Inflammatory macrophage treated with lipopolysaccharide for 1 hour (primary cell): Measurements from ENCODE around the gene CCDC97.
"Not testable (repeated sequence)": the region's sequence is repeated elsewhere in the genome, so short reads cannot be mapped to it uniquely, and the experiment has no call there.

Experiments
- DNase-seq, 2 donors: peaks; one replicate each; pipeline ENCODE4 v3.0.0-alpha.2; 2020 to 2022

The CCDC97 gene

DNA sequence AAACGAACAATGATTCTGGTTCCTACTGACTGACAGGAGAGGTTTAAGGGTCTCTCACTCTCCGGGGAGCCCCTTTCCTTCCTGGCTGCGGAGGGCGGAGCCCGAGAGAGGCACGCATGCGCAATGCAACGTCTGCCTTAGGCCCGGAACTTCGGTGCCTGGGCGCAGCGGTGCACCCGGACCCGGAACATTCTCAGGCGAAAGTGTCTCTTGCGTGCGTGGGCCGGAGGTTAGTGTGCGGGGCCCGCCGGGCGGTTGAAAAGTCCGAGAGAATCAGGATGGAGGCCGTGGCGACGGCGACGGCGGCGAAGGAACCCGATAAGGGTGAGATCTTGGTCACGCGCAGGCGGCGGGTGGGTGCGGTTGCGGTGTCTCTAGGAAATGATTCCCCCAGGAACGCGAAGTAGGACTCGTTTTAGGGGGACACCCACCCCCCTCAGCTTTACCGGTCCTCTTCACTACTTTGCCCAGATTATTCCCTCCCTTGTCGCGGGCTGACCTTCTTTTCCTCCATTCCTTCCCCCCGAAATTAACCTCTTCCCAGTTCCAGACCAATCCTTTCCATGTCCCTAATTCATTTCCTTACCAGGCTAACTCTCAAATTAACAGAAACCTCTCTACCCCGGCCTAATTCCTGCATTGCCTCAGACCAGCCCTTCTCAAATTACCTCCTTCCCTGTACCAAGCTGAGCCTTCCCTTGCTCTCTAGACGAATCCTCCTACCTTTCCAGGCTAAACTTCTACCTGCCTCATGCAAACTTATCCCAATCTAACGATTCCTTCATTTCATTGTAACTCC lies at the start of gene CCDC97:
Gene CCDC97, plus strand, starts transcription at position 140 of the 799 bp plus-strand sequence. Its CDS starts 139 bp downstream, at position 279.
- peak; percentile 76 to 88 for DNase-seq

DNA sequence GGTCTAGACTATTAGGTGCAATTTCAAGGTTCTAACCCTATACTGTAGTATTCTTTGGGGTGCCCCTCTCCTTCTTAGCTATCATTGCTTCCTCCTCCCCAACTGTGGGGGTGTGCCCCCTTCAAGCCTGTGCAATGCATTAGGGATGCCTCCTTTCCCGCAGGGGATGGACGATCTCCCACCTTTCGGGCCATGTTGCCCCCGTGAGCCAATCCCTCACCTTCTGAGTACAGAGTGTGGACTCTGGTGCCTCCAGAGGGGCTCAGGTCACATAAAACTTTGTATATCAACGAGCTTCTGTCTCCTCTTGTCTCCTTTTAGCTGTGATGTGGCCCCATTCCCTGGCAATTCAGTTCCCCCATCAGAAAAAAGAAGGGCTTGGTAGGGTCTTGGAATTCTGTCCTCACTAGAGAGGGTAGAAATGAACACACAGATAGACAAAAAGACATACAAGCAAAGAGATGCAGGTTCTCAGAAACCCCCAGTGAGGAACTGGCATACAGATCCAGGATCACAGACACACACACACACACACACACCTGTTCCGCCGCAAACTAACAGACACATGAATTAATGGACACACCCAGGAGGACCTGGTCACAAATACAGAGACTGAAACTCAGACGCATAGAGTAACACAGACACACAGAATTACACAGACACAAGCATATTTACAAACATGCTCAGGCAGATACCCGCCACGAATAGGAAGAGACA lies 48.3 kb upstream of the CCDC97 start:
- DNase-seq: no peak

DNA sequence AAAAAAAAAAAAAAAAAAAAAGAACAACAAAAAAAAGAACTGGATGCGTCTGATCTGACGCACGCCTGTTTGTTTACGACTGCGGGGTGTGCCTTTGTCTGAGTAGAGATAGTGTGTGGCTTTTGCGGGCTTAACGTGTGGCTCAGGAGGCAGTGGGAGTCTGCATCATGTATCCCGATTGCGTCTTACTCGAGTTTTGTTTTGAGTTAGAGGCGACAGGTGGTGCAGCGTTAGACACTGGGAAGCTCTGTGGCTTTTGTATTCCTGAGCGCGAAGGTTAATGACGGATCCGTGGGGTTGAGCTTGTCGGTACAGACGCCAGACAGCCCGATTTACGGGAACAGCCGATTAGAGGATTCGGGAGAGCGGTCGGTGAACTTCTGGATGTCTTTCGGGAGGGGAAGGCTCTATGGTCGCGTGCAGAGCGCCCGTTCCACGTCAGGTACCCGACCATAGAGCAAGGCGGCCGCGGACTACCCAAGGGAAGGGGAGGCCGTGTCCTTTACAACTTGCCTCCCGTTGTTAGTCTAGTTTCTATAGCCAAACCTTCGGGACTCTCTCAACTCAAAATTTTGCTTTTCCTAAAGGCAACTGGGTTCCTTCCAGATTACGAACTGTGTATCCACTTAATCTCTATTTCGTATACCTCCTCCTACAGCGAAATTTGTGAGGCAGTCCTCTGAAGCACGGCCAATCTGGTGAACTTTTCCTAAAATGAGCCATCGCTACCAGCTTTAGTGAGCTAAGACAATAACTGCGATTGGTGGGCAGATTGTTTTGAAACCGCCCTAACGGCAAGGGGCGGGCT lies 46.7 kb upstream of the CCDC97 start:
- peak in 1 of 2 donors; percentile 23 for DNase-seq

DNA sequence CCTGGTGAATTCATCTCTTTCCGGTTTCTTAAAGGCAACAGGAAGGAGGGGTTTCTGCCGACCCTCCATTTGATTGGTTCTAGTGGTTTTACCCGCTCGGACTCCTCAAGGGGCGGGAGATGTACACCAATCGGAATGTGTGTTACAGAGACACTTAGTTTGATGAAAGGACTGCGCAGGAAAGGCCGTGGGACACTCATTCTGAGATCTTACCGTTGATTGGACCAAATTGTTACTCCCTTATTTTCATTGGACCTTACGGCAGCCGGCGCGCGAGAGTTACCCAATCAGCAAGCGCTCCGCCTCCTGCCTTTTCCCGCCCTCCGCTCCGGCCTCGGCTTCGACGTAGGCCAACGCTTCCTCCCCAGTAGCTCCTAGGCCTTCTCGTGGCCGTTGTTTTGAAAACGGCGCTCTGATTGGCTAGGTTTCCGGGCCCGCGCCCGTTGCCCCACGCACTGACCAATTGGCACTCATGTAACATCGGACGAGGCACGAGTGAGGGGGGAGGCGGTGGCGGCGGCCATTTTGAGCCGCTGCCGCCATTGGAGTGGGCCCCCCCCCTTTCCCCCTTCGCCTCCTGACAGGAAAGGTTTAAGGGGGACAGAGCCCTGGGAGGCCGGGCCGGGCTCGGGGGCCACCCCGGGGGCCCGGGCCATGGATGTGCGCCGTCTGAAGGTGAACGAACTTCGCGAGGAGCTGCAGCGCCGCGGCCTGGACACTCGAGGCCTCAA lies 46.0 kb upstream of the CCDC97 start, which contains the start of gene HNRNPUL1:
Gene HNRNPUL1, plus strand, starts transcription at position 523 of the 731 bp plus-strand sequence. Its CDS starts 132 bp downstream, at position 655.
- DNase-seq: peak; percentile 100

DNA sequence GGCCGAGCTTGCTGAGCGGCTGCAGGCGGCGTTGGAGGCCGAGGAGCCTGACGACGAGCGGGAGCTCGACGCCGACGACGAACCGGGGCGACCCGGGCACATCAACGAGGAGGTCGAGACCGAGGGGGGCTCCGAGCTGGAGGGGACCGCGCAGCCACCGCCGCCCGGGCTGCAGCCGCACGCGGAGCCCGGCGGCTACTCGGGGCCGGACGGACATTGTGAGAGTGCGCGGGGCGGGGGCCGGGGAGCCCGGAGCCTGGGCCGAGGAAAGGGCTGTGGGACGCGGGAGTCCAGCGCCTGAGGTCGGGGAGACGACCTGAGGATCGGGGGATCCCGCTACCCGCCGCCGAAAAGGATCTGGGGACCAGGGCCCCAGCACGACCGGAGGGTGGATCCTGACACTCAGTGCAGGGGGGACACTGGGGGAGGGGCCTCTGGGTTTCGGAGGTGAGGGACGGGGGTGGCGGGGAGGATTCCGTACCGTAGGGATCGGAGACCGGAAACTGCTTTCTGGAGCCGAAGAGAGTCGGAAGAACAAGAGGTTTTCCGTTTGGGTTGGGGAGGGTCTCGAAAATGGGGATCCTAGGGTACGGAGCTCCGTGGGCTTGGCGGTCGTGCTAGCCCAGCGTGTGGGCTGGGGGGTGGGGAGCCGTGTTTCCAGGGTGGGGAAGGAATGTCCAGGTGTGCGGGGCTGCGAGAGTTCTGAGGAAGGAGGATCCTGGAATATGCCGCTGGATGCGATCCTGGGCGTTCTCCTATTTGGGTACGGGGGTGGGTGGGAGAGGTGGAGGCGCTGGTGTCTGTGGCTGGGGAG lies 45.2 kb upstream of the CCDC97 start:
- DNase-seq: peak in 1 of 2 donors; percentile 5

DNA sequence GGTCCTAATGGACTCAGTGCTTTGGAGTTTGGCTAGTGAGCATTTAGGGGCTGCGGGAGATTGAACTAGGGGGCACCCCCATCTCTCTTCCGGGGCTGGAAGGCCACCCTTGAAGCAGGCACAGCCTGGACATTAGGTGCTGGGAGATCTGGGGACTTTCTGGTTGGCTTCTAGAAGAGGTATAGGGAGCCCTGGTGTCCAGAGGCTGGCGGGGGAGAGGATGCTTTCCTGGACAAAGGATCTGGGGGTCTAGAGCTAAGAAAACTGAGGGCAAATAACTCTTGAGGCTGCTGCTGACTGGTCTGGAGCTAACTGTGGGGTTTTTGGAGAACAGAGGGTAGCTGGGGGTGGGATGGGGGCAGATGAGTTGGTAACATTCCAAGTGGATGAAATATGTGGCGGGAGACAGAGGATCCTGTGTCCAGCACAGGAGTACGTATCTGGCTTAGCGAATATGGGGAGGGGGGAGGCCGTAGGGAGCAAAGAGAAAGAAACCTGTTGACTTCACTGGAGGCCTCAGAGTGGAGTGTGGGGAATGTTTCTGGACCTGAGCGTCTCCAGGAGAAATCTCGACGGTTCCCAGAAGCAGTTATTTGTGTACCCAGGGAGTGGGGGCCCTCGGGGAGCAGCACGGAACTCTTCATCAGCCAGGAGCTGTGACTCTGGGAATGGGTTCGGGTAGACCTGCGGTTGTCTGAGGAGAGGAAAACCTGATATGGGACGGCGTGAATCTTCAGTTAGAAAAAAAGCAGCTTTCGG lies 44.4 kb upstream of the CCDC97 start:
- DNase-seq: no peak

DNA sequence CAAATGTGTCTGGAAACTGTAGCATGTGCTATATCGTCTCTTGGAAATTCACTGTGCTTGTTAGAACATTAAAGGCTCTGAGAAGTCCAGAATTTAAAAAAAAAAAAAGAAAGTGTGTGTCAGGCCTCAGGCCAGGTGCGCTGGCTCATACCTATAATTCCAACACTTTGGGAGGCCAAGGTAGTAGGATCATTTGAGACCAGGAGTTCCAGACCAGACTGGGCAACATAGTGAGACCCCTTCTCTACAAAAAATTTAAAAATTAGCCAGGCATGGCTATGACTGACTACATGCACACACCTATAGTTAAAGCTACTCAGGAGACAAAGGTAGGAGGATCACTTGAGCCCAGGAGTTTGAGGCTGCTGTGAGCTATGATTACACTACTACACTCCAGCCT lies 40.9 kb upstream of the CCDC97 start:
- no peak for DNase-seq

DNA sequence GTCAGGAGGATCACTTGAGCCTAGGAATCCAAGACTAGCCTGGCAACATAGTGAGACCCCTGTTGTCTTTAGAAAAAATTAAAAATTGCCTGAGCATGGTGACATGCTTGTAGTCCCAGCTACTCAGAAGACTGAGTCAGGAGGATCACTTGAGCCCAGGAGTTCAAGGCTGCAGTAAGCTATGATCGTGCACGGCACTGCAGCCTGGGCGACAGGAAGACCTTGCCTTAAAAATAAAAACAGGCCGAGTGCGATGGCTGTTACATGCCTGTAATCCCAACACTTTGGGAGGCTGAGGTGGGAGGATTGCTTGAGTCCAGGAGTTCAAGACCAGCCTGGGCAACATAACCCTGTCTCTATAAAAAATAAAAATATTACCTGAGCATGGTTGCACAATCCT lies 40.4 kb upstream of the CCDC97 start:
- no peak for DNase-seq

DNA sequence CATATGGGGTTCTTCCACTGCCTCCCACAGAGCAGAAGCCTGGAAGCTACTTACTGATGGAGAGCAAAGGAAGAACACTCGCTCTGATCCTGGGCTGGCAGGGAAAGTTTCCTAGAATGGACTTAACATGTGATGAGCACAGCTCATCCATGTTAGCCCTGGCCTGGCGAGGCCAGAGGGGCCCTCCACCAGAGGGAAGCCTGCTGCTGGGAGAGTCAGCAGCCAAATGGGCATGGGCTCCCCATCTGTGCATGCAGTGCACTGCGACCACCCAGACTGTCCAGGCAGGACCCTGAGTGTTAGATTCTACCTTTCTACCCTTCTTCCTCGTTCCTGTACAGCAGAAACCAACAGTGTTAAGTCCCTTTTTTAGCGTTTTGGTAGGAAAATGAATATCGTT lies 36.9 kb upstream of the CCDC97 start:
- DNase-seq: no peak

DNA sequence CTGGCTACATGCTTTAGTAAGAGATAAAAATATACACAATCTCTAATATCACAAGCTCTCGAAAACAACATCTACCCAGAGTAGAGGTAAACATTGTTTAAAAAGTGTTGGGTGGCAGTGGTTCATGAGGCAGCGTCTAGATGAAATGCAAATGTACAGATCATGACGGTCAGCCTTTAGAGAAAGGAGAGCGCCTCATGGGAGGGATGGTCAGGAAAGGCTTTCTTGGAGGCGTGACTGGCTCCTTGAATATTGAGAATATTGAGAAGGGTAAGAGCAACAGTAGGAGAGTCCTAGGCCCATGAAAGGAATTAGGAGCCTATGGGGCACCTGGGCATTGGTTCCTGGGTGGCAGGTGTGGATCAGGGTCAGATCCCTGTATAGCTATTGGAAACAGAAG lies 35.2 kb upstream of the CCDC97 start:
- DNase-seq: no peak

DNA sequence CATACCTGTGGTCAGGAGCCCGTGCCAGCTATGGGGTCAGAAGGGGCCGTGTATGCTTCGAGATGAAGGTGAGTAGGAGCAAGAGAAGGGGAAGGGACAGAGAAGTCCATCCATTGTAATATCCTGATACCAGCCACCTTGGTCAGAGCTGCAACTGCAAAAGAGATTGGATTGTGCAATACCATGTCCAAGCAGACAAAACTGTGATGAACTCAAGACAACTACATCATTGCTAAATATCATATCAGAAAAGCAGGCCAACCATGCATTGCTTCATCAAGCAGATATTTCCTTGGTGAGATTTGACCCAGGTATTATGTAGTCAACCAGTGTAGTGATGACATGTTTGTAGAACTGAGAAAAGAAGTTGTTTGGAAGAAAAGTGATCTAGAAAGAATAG lies 33.7 kb upstream of the CCDC97 start:
- no peak for DNase-seq

DNA sequence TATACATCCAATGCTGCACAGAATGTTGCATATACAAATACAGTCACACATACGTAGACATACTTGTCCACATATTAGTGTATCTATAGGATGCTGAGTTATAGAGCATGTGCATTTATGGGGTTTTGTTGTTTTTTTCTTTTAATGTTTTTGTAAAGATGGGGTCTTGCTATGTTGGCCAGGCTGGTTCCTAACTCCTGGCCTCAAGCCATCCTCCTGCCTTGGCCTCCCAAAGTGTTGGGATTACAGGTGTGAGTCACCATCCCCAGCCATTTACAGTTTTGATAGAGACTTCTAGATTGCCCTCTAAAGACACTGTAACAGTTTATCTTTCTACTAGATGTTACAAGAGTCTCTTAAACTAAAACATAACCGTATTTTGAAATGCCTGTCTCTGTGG lies 31.5 kb upstream of the CCDC97 start:
- no peak for DNase-seq

DNA sequence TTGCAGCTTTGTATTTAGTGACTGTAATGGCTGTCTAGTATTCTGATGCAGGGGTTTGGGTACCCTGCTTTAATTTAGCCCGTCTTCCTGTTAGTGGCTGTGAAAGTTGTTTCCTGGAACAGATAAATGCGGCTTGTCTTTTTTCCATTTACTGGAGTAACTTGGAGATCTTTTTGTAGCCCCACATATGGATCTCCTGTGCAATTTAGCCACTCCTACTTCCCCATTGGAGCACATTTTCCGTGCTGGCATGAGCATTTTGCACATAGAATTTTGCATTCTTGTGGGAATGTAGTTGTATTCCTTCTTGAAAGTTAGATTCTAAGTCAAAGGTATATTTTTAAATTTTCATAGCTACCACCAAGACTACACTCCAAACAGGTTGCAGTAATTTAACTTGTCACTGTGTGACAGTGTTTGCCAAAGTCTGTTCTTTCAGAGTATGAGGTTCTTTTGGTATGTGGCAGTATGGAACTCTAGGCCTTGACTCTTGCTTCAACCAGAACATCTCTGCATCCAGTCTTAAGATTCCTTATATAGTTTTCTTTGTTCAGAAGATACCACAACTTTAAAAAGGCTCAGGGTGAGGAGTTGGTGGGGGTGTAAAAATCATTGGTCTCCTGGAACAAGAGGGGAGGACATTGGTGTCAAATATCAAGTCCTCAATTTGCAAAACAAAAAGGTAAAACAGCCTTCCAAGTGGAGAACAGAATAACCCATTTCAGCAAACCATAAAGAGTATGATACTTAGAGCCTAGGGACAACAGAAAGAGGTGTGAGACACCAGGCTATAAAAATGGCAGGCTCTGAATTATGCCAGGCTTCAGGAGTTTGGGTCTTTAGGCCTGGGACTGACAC lies 21.1 kb upstream of the CCDC97 start:
- DNase-seq: no peak

DNA sequence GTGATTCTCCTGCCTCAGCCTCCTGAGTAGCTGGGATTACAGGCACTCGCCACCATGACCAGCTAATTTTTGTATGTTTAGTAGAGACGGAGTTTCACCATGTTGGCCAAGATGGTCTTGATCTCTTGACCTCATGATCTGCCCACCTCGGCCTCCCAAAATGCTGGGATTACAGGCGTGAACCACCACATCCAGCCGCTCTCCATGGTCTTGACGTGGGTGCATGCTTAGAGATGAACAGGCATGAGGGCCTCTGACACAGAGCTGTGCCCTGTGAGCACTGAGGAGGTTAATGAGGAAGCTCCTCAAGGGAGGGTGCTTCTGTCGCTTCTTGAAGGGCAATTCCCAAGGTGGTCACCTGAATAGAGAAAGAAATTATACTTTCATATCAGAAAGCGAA lies 20.2 kb upstream of the CCDC97 start:
- not testable (repeated sequence) for DNase-seq

DNA sequence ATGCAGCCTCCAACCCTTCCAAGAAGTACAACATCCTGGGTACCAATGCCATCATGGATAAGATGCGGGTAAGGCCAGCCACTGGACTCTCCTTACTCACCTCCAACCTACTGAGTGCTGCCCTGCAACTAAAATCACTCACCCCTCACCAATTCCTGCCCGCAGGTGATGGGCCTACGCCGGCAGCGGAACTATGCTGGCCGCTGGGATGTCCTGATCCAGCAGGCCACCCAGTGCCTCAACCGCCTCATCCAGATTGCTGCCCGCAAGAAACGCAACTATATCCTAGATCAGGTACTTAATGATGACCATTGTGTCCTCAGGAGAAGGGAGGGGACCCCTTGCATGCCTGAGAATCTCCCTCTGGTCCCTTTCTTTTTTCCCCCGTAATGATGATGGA lies 15.6 kb upstream of the CCDC97 start:
- DNase-seq: no peak

DNA sequence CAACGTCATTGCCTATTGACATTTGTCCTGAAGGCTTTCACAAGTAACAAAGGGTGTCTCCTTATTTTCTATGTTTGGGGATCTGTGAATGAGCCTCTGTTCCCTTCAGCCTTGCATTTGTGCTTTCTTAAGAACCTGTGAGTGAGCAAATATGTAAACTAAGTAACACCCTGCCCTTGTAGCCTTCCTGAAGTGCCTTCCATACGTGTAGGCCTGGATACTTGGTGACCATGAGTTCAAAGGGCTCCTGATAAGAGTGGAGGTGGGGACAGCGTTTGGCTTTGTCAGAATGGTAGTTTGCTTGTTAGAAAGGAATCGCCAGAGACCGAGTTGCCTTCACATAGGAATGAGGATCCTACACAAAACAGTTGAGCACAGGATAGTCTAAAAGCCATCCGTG lies 14.5 kb upstream of the CCDC97 start:
- DNase-seq: no peak

DNA sequence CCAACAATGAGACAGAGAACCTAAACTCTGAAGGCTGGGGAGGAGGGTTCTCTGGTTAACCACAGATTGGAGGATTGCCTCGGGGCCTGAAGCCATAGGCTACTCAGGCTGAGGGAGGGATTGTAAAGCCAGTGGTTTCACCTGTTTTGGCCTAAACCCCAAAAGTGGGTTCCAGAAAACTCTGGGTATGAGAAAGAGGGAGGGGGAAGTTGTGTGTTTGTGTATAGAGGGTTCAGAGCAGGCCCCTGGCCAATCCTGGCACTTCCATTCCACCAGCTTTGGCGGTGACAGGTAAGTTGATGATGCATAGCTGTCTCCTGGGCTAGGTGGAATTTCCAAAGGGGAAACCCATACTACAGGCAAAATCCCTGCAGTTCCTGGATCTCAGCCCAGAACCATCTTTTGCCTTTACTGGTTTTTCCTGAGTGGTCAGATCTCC lies 13.5 kb upstream of the CCDC97 start:
- DNase-seq: no peak

DNA sequence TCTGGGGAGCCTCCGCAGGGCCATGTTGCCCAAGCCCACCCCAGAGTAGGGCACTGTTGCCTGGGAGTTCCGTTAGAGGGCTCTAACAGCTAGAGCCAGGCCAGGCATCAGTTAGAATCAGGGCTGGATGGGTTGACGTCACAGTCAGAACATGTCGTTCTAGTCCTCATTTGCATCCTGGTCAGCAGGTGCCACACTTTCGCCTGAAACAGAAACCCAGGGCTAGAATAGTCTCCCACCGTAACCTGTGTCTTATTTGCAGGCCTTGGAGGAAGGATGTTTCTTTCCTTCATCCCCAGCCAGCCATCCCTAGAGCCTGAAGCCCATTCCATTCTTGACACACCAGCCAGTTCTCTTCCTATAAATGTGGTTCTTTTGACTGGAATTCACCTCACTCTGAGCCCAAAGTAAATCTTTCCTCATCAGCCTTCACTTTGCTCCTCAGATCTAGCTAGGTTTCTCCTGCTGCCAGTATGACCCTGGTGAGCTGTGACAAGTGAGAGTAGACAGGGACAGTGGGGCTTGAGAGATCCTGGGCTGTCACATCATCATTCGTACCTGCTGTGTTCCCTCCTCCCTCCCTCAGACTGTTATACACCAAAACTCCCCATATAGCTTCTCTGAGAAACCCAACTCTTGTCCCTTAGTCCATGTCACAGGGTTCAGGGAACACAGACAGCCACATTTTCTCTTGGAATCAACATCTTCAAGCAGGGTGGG lies 12.2 kb upstream of the CCDC97 start:
- DNase-seq: no peak

DNA sequence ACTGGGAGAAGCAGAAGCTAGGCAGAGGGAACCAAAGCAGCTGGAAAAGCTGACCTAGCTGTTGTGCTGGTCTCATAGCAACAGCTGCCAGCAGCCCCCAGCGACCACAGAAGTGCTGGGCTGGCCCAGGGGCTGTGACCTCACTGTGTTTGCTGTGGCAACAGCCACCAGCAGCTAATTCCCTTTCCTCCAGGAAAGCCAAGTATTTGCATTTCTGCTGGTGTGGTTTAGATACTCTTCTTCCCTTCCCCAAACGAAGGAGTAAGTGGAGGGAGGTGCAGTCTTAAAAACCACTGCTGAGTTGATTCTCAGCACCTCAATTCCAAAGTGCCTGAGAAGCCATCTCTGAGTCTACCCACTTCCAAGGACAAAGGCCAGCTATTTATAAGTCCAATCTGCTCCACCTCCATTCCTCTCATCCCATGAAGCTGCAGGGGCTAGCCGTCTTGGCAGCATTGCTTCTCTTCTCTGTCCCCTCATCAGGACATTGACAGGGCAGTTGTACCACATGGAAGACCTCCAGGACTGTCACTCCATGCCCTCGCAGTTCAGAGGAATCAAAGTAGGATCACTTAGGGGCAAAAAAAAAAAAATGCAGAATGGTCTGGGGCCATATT lies 11.5 kb upstream of the CCDC97 start:
- DNase-seq: peak; percentile 69 to 81
